ENCODE measurements around the gene RNU1-3. TPM values are rescaled to one million over a fixed set of nuclear protein-coding genes. Genes with fewer than 3 reads are reported as not detected.
"Not testable (repeated sequence)": the region's sequence is repeated elsewhere in the genome, so short reads cannot be mapped to it uniquely, and the experiment has no call there.

RNU1-3 gene
- total RNA-seq, 5 donors from 2014 or later (not counting 1 experiment from before 2014, with no cell fraction given): 2,148 to 4,743 (median 3,650) TPM

GRCh38 chr1:16644193-16644481 lies 22.6 kb downstream of the RNU1-3 start:
- H3K27ac Mint-ChIP-seq: no peak overlapping the region
- WGBS (ENCODE audit: insufficient coverage): under 1% methylated on average over 16 of the region's 16 CpGs
- Histone ChIP-seq H3K4me3 (ENCODE audit: control insufficient read depth in 1 of 2, extremely low read depth in 1 of 2, low read length in 1 of 2) (peak overlapping the region; percentile 73 to 96), H3K4me1 (ENCODE audit: control insufficient read depth in 1 of 2, extremely low read depth in 1 of 2, insufficient read depth in 2 of 2, low read length in 2 of 2) (peaks cover 8 to 65% of the 10 kb centered on the region in 2 experiments), H3K9me3 (no peaks in the 10 kb centered on the region), H3K27me3 (replicated peaks in 1 of 2; ENCODE audit: control insufficient read depth in 2 of 2, extremely low read depth in 1 of 2, insufficient read depth in 2 of 2, low read length in 1 of 2) (peaks cover 0 to 10% of the 10 kb centered on the region in 2 experiments), H3K36me3 (ENCODE audit: control insufficient read depth in 2 of 2, extremely low read depth in 1 of 2, insufficient read depth in 1 of 2, low read length in 1 of 2) (peaks cover 0 to 6% of the 10 kb centered on the region in 2 donors), H3K27ac (ENCODE audit: low read length) (peak overlapping the region; percentile 89)
- peak; percentile 39 to 53 (median 43) for ATAC-seq (replicated peaks in 1 of 4)
- no peaks in the 10 kb centered on the region for H3K27me3 Mint-ChIP-seq
- DNase-seq: no peak
- H3K4me1 Mint-ChIP-seq: peaks cover 0 to 4% (median 4%) of the 10 kb centered on the region in 3 donors
- no peak overlapping the region for H3K4me3 Mint-ChIP-seq
- CTCF ChIA-PET: interaction anchor here in 1 of 2 donors (0.6 kb wide), 1 partner anchor 80 kb away, joined by 3 read pairs; no protein-coding TSS in a partner anchor
- H3K36me3 Mint-ChIP-seq: no peaks in the 10 kb centered on the region
- POLR2A ChIA-PET: no interaction called here
- no peaks in the 10 kb centered on the region for H3K9me3 Mint-ChIP-seq

GRCh38 chr1:16643476-16644192 lies 23.1 kb downstream of the RNU1-3 start:
- H3K9me3 ChIP-seq; H3K27ac Mint-ChIP-seq; CTCF ChIA-PET; H3K36me3 ChIP-seq (ENCODE audit: control insufficient read depth in 2 of 2, extremely low read depth in 1 of 2, insufficient read depth in 1 of 2, low read length in 1 of 2); H3K9me3 Mint-ChIP-seq; H3K4me3 Mint-ChIP-seq; H3K36me3 Mint-ChIP-seq; H3K4me1 Mint-ChIP-seq; POLR2A ChIA-PET; H3K27me3 Mint-ChIP-seq; H3K27me3 ChIP-seq (replicated peaks in 1 of 2; ENCODE audit: control insufficient read depth in 2 of 2, extremely low read depth in 1 of 2, insufficient read depth in 2 of 2, low read length in 1 of 2): not testable (repeated sequence)
- DNase-seq: peak in 11 of 35 experiments; percentile 3 to 49 (median 11)
- Histone ChIP-seq H3K4me3 (ENCODE audit: control insufficient read depth in 1 of 2, extremely low read depth in 1 of 2, low read length in 1 of 2) (peak overlapping the region; percentile 73 to 96), H3K27ac (ENCODE audit: low read length) (peak overlapping the region; percentile 89), H3K4me1 (ENCODE audit: control insufficient read depth in 1 of 2, extremely low read depth in 1 of 2, insufficient read depth in 2 of 2, low read length in 2 of 2) (peaks cover 8 to 65% of the 10 kb centered on the region in 2 experiments)
- ATAC-seq (replicated peaks in 1 of 4): peak in 2 of 4 experiments; percentile 0 to 13
- WGBS (ENCODE audit: insufficient coverage): 24% methylated on average over 12 of the region's 12 CpGs

GRCh38 chr1:16643001-16643411 lies 23.7 kb downstream of the RNU1-3 start:
- H3K9me3 Mint-ChIP-seq; H3K9me3 ChIP-seq; H3K36me3 Mint-ChIP-seq; ATAC-seq (replicated peaks in 1 of 4); H3K4me3 Mint-ChIP-seq; CTCF ChIA-PET; POLR2A ChIA-PET; H3K27me3 ChIP-seq (replicated peaks in 1 of 2; ENCODE audit: control insufficient read depth in 2 of 2, extremely low read depth in 1 of 2, insufficient read depth in 2 of 2, low read length in 1 of 2); H3K27me3 Mint-ChIP-seq; H3K4me1 Mint-ChIP-seq; H3K27ac ChIP-seq (ENCODE audit: low read length); H3K36me3 ChIP-seq (ENCODE audit: control insufficient read depth in 2 of 2, extremely low read depth in 1 of 2, insufficient read depth in 1 of 2, low read length in 1 of 2); H3K27ac Mint-ChIP-seq: not testable (repeated sequence)
- WGBS (ENCODE audit: insufficient coverage): 96% methylated on average over 4 of the region's 4 CpGs
- Histone ChIP-seq H3K4me3 (ENCODE audit: control insufficient read depth in 1 of 2, extremely low read depth in 1 of 2, low read length in 1 of 2) (peak overlapping the region in 1 of 2 donors; percentile 1), H3K4me1 (ENCODE audit: control insufficient read depth in 1 of 2, extremely low read depth in 1 of 2, insufficient read depth in 2 of 2, low read length in 2 of 2) (peaks cover 8 to 63% of the 10 kb centered on the region in 2 experiments)
- peak in 11 of 35 experiments; percentile 3 to 40 (median 7) for DNase-seq

- H3K9me3 ChIP-seq; POLR2A ChIA-PET; H3K4me1 Mint-ChIP-seq; CTCF ChIA-PET; H3K27ac Mint-ChIP-seq; H3K4me3 Mint-ChIP-seq; H3K27me3 ChIP-seq (replicated peaks in 1 of 2; ENCODE audit: control insufficient read depth in 2 of 2, extremely low read depth in 1 of 2, insufficient read depth in 2 of 2, low read length in 1 of 2); H3K4me3 ChIP-seq (ENCODE audit: control insufficient read depth in 1 of 2, extremely low read depth in 1 of 2, low read length in 1 of 2); H3K36me3 Mint-ChIP-seq; ATAC-seq (replicated peaks in 1 of 4); H3K27me3 Mint-ChIP-seq; H3K9me3 Mint-ChIP-seq; H3K27ac ChIP-seq (ENCODE audit: low read length): not testable (repeated sequence)
- Histone ChIP-seq H3K4me1 (ENCODE audit: control insufficient read depth in 1 of 2, extremely low read depth in 1 of 2, insufficient read depth in 2 of 2, low read length in 2 of 2) (peaks cover 8 to 59% of the 10 kb centered on the region in 2 experiments), H3K36me3 (ENCODE audit: control insufficient read depth in 2 of 2, extremely low read depth in 1 of 2, insufficient read depth in 1 of 2, low read length in 1 of 2) (peaks cover 7 to 10% of the 10 kb centered on the region in 2 donors)
- 80% methylated on average over 5 of the region's 9 CpGs for WGBS (ENCODE audit: insufficient coverage)
- peak in 9 of 35 experiments; percentile 0 to 23 (median 2) for DNase-seq
These were observed 24.5 kb downstream of the RNU1-3 start for GRCh38 chr1:16642025-16642966.

GRCh38 chr1:16641159-16641975 lies 25.4 kb downstream of the RNU1-3 start:
- not testable (repeated sequence) for H3K27ac Mint-ChIP-seq; H3K4me3 ChIP-seq (ENCODE audit: control insufficient read depth in 1 of 2, extremely low read depth in 1 of 2, low read length in 1 of 2); ATAC-seq (replicated peaks in 1 of 4); H3K9me3 Mint-ChIP-seq; H3K9me3 ChIP-seq; H3K4me1 Mint-ChIP-seq; H3K36me3 Mint-ChIP-seq; H3K27me3 ChIP-seq (replicated peaks in 1 of 2; ENCODE audit: control insufficient read depth in 2 of 2, extremely low read depth in 1 of 2, insufficient read depth in 2 of 2, low read length in 1 of 2); H3K27ac ChIP-seq (ENCODE audit: low read length); H3K27me3 Mint-ChIP-seq; H3K4me3 Mint-ChIP-seq
- 100% methylated on average over 5 of the region's 8 CpGs for WGBS (ENCODE audit: insufficient coverage)
- DNase-seq: peak in 1 of 35 experiments; percentile 20
- CTCF ChIA-PET: interaction anchor here in 1 of 2 donors (0.6 kb wide), 1 partner anchor 309 kb away, joined by 3 read pairs; no protein-coding TSS in a partner anchor
- Histone ChIP-seq H3K4me1 (ENCODE audit: control insufficient read depth in 1 of 2, extremely low read depth in 1 of 2, insufficient read depth in 2 of 2, low read length in 2 of 2) (peaks cover 8 to 62% of the 10 kb centered on the region in 2 experiments), H3K36me3 (ENCODE audit: control insufficient read depth in 2 of 2, extremely low read depth in 1 of 2, insufficient read depth in 1 of 2, low read length in 1 of 2) (peaks cover 16% of the 10 kb centered on the region in 2 donors)
- POLR2A ChIA-PET: interaction anchor here in 1 of 2 donors (0.6 to 0.7 kb wide), 2 partner anchors 147 to 287 kb away, joined by 3 read pairs; no protein-coding TSS in a partner anchor

Data from T-cell (primary cell).